Measurements from ENCODE around the gene CSMD2.

CSMD2 gene

DNA sequence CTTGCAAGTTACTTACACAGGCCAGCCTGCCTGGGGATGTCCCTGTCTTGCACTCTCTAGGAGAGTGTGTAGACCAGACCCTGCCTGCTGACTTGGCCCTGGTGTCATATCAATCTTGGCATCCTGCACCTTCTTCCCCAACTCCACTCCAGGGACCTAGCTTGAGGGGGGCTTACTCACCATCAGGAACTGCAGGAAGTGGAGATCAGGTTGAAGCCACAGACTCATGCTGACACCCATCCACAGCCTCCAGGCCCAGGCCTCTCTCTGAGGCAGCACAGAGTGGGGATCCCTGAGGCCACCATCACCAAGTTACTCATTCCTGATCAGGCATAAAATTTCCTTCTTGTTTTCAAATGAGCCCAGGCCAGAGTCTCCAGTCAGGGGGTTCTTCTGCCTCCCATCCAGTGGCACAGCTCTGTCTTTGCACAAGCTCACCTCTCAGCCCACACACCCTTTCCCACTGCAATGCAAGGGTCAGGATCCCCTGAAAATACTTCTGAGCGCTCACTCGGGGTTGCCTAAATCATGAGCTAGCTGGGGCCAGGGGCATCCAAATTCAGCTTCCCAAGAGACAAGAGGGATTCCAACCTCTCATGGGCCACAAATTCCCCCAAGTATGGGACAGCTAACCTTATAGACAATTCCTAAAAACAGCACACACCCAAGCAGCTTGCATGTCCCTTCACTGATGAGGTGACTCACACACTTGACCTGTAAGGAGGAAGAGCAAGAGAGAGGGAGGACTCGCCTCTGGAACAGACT is 33.5 kb downstream of the CSMD2 start:
- Histone ChIP-seq H3K9ac (ENCODE audit: low read depth in 1 of 2, low read length in 2 of 2) (no peak overlapping the region), H3K9me3 (ENCODE audit: control insufficient read depth in 1 of 2, low read length in 2 of 2) (no peaks in the 10 kb centered on the region), H3K4me1 (ENCODE audit: control insufficient read depth in 1 of 2, insufficient read depth in 2 of 2, low read length in 2 of 2) (no peaks in the 10 kb centered on the region), H3K4me3 (ENCODE audit: low read depth in 1 of 2, low read length in 2 of 2) (no peak overlapping the region), H3K36me3 (ENCODE audit: control insufficient read depth in 1 of 2, insufficient read depth in 2 of 2, low read length in 2 of 2) (no peaks in the 10 kb centered on the region), H3K27ac (ENCODE audit: low read depth, low read length) (no peak overlapping the region), H3K27me3 (ENCODE audit: control insufficient read depth in 1 of 2, insufficient read depth in 2 of 2, low read length in 2 of 2) (no peaks in the 10 kb centered on the region)

DNA sequence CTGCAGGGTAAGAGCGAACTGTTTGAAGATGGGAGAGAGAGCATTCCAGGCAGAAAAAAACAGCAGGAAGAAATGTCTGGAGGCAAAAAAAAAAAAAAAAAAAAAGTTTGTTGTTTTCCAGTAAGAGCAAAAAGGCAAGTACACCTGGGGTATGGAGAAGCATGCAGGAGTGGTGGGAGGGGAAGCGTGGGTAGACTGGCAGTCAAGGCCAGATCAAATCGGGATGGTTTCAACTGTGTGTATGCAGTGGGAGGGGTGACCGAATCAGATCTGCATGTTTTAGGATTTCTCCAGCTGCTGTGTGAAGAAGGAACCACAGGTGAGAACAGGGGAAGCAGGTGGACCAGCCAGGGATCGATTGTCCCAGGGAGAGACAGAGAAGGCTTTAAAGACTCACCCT is 34.7 kb downstream of the CSMD2 start:
- Histone ChIP-seq H3K9ac (ENCODE audit: low read depth in 1 of 2, low read length in 2 of 2) (no peak overlapping the region), H3K27ac (ENCODE audit: low read depth, low read length) (no peak overlapping the region), H3K4me3 (ENCODE audit: low read depth in 1 of 2, low read length in 2 of 2) (no peak overlapping the region), H3K9me3 (ENCODE audit: control insufficient read depth in 1 of 2, low read length in 2 of 2) (no peaks in the 10 kb centered on the region), H3K27me3 (ENCODE audit: control insufficient read depth in 1 of 2, insufficient read depth in 2 of 2, low read length in 2 of 2) (no peaks in the 10 kb centered on the region), H3K4me1 (ENCODE audit: control insufficient read depth in 1 of 2, insufficient read depth in 2 of 2, low read length in 2 of 2) (no peaks in the 10 kb centered on the region), H3K36me3 (ENCODE audit: control insufficient read depth in 1 of 2, insufficient read depth in 2 of 2, low read length in 2 of 2) (no peaks in the 10 kb centered on the region)

DNA sequence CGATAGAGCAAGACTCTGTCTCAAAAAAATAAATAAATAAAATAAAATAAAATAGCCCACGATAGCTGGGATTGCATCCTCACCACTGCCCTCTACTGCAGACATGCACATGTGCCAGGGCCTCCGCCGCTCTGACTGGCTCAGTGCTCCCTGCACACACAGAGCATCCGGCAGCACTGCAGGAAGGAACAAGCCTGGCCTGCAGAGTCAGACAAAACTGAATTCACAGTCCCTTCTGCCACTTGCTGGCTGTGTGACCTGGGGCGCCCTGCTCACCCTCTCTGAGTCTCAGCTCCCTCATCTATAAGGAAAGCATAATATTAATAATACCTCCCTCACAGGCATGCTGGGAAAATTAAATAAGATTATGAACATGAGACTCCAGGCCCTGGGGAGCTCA is 35.4 kb downstream of the CSMD2 start:
- no peak overlapping the region for H3K4me3 ChIP-seq (ENCODE audit: low read depth in 1 of 2, low read length in 2 of 2)
- no peaks in the 10 kb centered on the region for H3K27me3 ChIP-seq (ENCODE audit: control insufficient read depth in 1 of 2, insufficient read depth in 2 of 2, low read length in 2 of 2)
- H3K9me3 ChIP-seq (ENCODE audit: control insufficient read depth in 1 of 2, low read length in 2 of 2), result no peaks in the 10 kb centered on the region
- no peaks in the 10 kb centered on the region for H3K4me1 ChIP-seq (ENCODE audit: control insufficient read depth in 1 of 2, insufficient read depth in 2 of 2, low read length in 2 of 2)
- no peak overlapping the region for H3K9ac ChIP-seq (ENCODE audit: low read depth in 1 of 2, low read length in 2 of 2)
- H3K27ac ChIP-seq (ENCODE audit: low read depth, low read length), result no peak overlapping the region
- H3K36me3 ChIP-seq (ENCODE audit: control insufficient read depth in 1 of 2, insufficient read depth in 2 of 2, low read length in 2 of 2), result no peaks in the 10 kb centered on the region

DNA sequence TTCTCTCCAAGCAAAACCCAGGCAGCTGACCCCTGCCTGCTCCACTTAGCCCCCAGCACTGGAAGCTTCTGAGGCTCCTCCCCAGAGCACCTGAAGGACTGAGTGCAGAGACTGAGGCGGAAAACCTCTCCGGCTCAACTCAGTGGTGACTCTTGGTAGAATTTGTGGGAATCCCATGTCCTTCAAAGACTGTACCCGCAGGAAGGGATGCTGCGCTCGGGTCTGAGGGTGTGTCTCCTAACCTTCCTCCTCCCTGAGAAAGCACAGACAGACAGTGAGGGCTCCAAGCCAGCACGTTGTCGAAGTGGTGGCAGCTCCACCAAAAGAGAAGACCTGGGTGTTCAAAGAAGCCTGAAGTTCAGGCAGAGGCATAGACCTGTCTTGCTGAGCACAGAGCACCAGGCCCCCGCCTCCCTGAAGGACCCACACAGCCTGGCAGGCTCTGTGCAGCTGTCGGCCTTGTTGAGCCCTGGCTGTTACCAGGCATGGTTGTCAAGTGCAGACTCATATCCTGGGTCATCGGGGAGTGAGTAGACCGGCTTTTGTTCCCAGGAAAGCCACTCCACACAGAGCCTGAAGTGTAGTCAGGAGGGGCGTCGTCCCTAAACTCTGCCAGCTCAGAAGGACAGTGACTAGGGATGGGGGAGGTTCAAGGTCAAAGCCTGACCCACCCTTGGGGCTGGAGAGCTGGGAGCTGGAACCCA is 36.7 kb downstream of the CSMD2 start:
- Histone ChIP-seq H3K36me3 (ENCODE audit: control insufficient read depth in 1 of 2, insufficient read depth in 2 of 2, low read length in 2 of 2) (no peaks in the 10 kb centered on the region), H3K4me3 (ENCODE audit: low read depth in 1 of 2, low read length in 2 of 2) (no peak overlapping the region), H3K9ac (ENCODE audit: low read depth in 1 of 2, low read length in 2 of 2) (no peak overlapping the region), H3K9me3 (ENCODE audit: control insufficient read depth in 1 of 2, low read length in 2 of 2) (no peaks in the 10 kb centered on the region), H3K27me3 (ENCODE audit: control insufficient read depth in 1 of 2, insufficient read depth in 2 of 2, low read length in 2 of 2) (no peaks in the 10 kb centered on the region), H3K4me1 (ENCODE audit: control insufficient read depth in 1 of 2, insufficient read depth in 2 of 2, low read length in 2 of 2) (no peaks in the 10 kb centered on the region), H3K27ac (ENCODE audit: low read depth, low read length) (no peak overlapping the region)

DNA sequence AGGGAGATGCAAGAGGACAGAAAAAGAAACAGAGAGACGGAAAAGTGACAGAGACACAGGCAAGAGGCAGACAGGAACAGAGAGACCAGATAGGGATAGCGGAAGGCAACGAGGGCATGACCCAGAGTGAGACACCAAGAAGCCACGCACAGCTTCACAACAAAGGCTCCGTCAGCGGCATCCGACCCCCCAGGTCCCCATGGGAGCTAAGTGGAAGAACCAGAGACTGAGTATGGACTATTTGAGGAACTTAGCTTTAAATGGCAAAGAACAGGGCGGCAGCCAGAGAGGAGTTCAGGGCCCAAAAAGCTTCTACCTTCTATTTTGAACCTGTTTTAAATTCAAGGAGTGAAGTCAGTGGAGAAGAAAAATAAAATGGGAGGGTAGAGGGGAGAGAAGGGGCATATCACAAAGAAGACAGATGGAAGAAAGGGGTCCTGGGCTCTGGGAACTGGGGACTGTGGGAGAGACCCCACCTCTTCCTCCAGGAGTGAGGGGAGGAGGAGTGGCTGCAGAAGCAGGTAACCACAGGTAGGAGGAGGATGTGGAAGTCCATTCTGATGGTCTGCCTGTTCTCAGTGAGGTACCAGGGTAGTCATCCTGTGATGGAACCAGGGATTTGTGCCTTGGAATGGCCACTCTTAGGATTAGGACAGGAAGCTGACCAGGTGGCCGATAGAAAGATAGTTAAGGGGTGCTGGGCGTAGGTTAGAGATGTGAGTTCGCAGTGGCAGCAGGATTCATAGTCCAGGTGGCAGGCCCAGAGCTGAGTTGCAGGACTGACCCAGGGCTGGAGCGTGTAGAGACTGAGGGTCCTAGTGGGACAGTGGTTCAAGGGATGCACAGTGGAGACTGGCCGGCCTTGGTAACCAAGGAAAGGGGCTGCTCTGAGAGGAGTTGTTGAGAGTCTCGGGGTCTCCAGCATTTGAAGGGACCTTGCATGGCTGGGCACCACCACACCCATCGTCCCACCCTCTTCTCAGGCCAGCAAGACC is 37.7 kb downstream of the CSMD2 start:
- Histone ChIP-seq H3K36me3 (ENCODE audit: control insufficient read depth in 1 of 2, insufficient read depth in 2 of 2, low read length in 2 of 2) (no peaks in the 10 kb centered on the region), H3K4me3 (ENCODE audit: low read depth in 1 of 2, low read length in 2 of 2) (no peak overlapping the region), H3K9ac (ENCODE audit: low read depth in 1 of 2, low read length in 2 of 2) (no peak overlapping the region), H3K27ac (ENCODE audit: low read depth, low read length) (no peak overlapping the region), H3K27me3 (ENCODE audit: control insufficient read depth in 1 of 2, insufficient read depth in 2 of 2, low read length in 2 of 2) (no peaks in the 10 kb centered on the region), H3K4me1 (ENCODE audit: control insufficient read depth in 1 of 2, insufficient read depth in 2 of 2, low read length in 2 of 2) (no peaks in the 10 kb centered on the region), H3K9me3 (ENCODE audit: control insufficient read depth in 1 of 2, low read length in 2 of 2) (no peaks in the 10 kb centered on the region)

- H3K9ac ChIP-seq (ENCODE audit: low read depth in 1 of 2, low read length in 2 of 2), result no peak overlapping the region
- no peaks in the 10 kb centered on the region for H3K9me3 ChIP-seq (ENCODE audit: control insufficient read depth in 1 of 2, low read length in 2 of 2)
- no peak overlapping the region for H3K27ac ChIP-seq (ENCODE audit: low read depth, low read length)
- H3K4me3 ChIP-seq (ENCODE audit: low read depth in 1 of 2, low read length in 2 of 2), result no peak overlapping the region
- H3K27me3 ChIP-seq (ENCODE audit: control insufficient read depth in 1 of 2, insufficient read depth in 2 of 2, low read length in 2 of 2), result no peaks in the 10 kb centered on the region
- no peaks in the 10 kb centered on the region for H3K4me1 ChIP-seq (ENCODE audit: control insufficient read depth in 1 of 2, insufficient read depth in 2 of 2, low read length in 2 of 2)
- H3K36me3 ChIP-seq (ENCODE audit: control insufficient read depth in 1 of 2, insufficient read depth in 2 of 2, low read length in 2 of 2), result no peaks in the 10 kb centered on the region
These were observed 38.5 kb downstream of the CSMD2 start for GRCh38 chr1:34126486-34126885.

GRCh38 chr1:34125721-34126380 is 39.2 kb downstream of the CSMD2 start:
- Histone ChIP-seq H3K4me1 (ENCODE audit: control insufficient read depth in 1 of 2, insufficient read depth in 2 of 2, low read length in 2 of 2) (no peaks in the 10 kb centered on the region), H3K36me3 (ENCODE audit: control insufficient read depth in 1 of 2, insufficient read depth in 2 of 2, low read length in 2 of 2) (no peaks in the 10 kb centered on the region), H3K9me3 (ENCODE audit: control insufficient read depth in 1 of 2, low read length in 2 of 2) (no peaks in the 10 kb centered on the region), H3K9ac (ENCODE audit: low read depth in 1 of 2, low read length in 2 of 2) (no peak overlapping the region), H3K4me3 (ENCODE audit: low read depth in 1 of 2, low read length in 2 of 2) (no peak overlapping the region), H3K27ac (ENCODE audit: low read depth, low read length) (no peak overlapping the region), H3K27me3 (ENCODE audit: control insufficient read depth in 1 of 2, insufficient read depth in 2 of 2, low read length in 2 of 2) (no peaks in the 10 kb centered on the region)

DNA sequence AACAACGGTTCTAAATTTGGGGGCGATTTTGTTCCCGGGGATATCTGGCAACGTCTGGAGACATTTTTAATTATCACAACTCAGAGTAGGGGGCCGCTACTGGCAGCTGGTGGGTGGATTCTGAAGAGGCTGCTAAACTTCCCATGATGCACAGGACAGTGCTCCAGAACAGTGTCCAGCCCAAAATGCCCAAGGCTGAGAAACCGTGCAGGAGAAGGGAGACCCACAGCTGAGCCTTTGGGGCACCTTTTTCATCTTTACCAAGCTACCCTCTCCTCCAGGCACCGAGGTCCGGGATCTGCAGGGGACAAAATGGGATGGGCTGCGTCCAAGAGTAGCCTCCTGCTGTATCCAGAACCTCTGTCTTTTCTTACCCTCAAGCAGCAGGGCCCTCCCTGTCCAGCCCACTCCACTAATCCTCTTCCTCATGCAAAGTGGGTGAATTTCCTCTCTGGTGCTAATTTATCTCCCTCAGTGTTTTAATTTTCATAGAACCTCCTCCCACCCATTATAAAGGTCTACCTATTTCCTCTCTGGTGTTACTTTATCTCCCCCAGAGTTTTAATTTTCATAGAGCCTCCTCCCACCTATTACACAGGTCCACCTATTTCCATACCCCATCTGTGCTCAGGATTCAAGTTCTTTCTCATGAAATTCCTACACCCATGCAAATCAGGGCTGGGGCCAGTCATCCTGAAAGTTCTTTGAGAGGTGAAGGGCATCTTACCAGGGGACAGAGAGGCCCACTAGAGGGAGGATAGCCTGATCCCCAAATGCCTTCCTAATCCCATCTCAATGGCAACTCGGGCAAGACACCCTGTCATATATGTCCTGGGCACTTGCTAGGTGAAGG is 42.7 kb downstream of the CSMD2 start:
- H3K36me3 ChIP-seq (ENCODE audit: control insufficient read depth in 1 of 2, insufficient read depth in 2 of 2, low read length in 2 of 2), result no peaks in the 10 kb centered on the region
- H3K4me3 ChIP-seq (ENCODE audit: low read depth in 1 of 2, low read length in 2 of 2), result no peak overlapping the region
- peaks cover 0 to 8% of the 10 kb centered on the region in 2 donors for H3K9me3 ChIP-seq (ENCODE audit: control insufficient read depth in 1 of 2, low read length in 2 of 2)
- H3K27ac ChIP-seq (ENCODE audit: low read depth, low read length), result no peak overlapping the region
- H3K4me1 ChIP-seq (ENCODE audit: control insufficient read depth in 1 of 2, insufficient read depth in 2 of 2, low read length in 2 of 2), result no peaks in the 10 kb centered on the region
- H3K9ac ChIP-seq (ENCODE audit: low read depth in 1 of 2, low read length in 2 of 2), result no peak overlapping the region
- no peaks in the 10 kb centered on the region for H3K27me3 ChIP-seq (ENCODE audit: control insufficient read depth in 1 of 2, insufficient read depth in 2 of 2, low read length in 2 of 2)

DNA sequence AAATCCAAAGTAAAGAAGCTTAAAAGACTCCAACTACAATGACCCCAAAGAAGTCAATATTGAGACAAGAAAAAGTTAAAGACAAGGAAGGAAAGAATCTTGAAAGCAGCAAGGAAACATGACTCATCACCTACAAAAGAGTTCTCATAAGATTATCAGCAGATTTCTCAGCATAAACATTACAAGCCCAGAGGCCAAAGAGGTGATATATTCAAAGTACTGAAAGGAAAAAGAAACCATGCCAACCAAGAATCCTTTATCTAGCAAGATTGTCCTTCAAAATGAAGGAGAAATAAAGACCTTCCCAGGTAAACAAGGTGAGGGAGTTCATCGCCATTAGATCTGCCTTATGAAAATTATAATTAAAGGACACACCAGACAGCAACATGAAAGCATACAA is 49.8 kb downstream of the CSMD2 start:
- no peaks in the 10 kb centered on the region for H3K36me3 ChIP-seq (ENCODE audit: control insufficient read depth in 1 of 2, insufficient read depth in 2 of 2, low read length in 2 of 2)
- no peak overlapping the region for H3K27ac ChIP-seq (ENCODE audit: low read depth, low read length)
- no peak overlapping the region for H3K4me3 ChIP-seq (ENCODE audit: low read depth in 1 of 2, low read length in 2 of 2)
- peaks cover 0 to 15% of the 10 kb centered on the region in 2 donors for H3K9me3 ChIP-seq (ENCODE audit: control insufficient read depth in 1 of 2, low read length in 2 of 2)
- H3K4me1 ChIP-seq (ENCODE audit: control insufficient read depth in 1 of 2, insufficient read depth in 2 of 2, low read length in 2 of 2), result no peaks in the 10 kb centered on the region
- H3K9ac ChIP-seq (ENCODE audit: low read depth in 1 of 2, low read length in 2 of 2), result no peak overlapping the region
- H3K27me3 ChIP-seq (ENCODE audit: control insufficient read depth in 1 of 2, insufficient read depth in 2 of 2, low read length in 2 of 2), result no peaks in the 10 kb centered on the region

All from duodenal mucosa (tissue), 2 donors.